Mesodermal cell (in vitro differentiated cells): ENCODE results near the gene USP16.
"Not testable (repeated sequence)": the region's sequence is repeated elsewhere in the genome, so short reads cannot be mapped to it uniquely, and the experiment has no call there.

Source experiments
- H3K27ac ChIP-seq: 2 replicates; pipeline ENCODE4 v1.7.0; 2013; ENCODE audit warnings: mild to moderate bottlenecking, low read depth, low read length, moderate library complexity; ENCODE audit not compliant: severe bottlenecking
- H3K36me3 ChIP-seq: 2 replicates; pipeline ENCODE4 v1.7.1; 2013; ENCODE audit warnings: mild to moderate bottlenecking, low read length, moderate library complexity; ENCODE audit not compliant: control insufficient read depth, insufficient read depth
- H3K4me1 ChIP-seq: one replicate; pipeline ENCODE4 v1.7.1; 2013; ENCODE audit warnings: mild to moderate bottlenecking, low read length; ENCODE audit not compliant: insufficient read depth, control insufficient read depth, poor library complexity, severe bottlenecking
- H3K4me3 ChIP-seq: 2 replicates; pipeline ENCODE4 v1.7.0; 2013; ENCODE audit warnings: low read length, control low read depth, mild to moderate bottlenecking; ENCODE audit not compliant: insufficient read depth, poor library complexity, severe bottlenecking; ENCODE audit errors: extremely low read depth
- H3K9me3 ChIP-seq: 2 replicates; pipeline ENCODE4 v1.7.1; 2013; ENCODE audit warnings: mild to moderate bottlenecking, low read length, moderate library complexity; ENCODE audit not compliant: control insufficient read depth
- WGBS, 2 experiments: methylation state at CpG; one replicate each; pipeline ENCODE4 v1.1.5; 2013; ENCODE audit warnings: missing lambda C conversion rate in 2 of 2; ENCODE audit not compliant: insufficient coverage in 2 of 2; 5-methylcytosine and 5-hydroxymethylcytosine counted together

Gene USP16

DNA sequence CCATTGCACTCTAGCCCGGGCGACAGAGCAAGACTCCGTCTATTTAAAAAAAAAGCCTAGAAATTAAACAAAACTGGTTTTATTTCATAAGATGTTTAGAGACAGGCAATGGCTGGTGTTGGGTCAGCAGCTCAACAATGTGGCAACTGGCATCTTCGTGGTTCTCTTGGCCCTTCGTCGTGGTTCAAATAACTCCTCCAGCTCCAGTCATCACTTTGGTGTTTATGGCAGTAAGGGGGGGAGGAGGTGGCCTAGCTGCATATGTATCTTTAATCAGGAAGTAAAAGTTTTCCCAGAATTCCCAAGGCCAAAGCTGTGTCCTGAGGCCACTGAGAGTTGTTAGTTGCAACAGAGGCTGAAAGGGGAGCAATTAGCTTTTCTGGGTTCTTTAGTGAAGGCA lies 18.8 kb upstream of the USP16 start:
- H3K27ac ChIP-seq = no peak overlapping the region
- WGBS, 2 experiments = 92 to 94% methylated on average over 3 to 5 of the region's 6 CpGs

DNA sequence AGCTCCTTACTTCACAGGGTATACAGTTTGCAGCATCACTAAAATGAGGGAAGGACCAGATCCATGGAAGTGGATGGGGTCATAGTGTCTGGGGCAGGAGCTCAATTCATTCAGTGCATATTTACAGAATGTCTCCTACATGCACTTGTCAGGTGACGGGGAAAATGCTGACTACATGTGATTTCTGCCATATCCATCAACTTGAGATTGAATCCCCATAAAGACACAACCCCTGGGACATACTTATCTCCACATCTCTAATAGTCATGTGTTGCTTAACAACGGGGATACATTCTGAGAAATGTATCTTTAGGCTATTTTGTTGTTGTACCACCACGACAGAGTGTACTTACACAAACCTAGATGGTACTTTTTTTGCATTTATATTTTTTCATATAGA lies 17.3 kb upstream of the USP16 start:
- WGBS, 2 experiments = 100% methylated on average over 1 of the region's 3 CpGs; no CpG with 5 or more reads in 1 of the 2 experiments
- Histone ChIP-seq H3K27ac (no peak overlapping the region), H3K4me3 (no peak overlapping the region), H3K36me3 (no peaks in the 10 kb centered on the region), H3K9me3 (no peaks in the 10 kb centered on the region), H3K4me1 (no peaks in the 10 kb centered on the region)

More for the DNA sequence above, 18.8 kb upstream of the USP16 start:
- Histone ChIP-seq H3K36me3 (no peaks in the 10 kb centered on the region), H3K4me3 (no peak overlapping the region), H3K9me3 (no peaks in the 10 kb centered on the region), H3K4me1 (no peaks in the 10 kb centered on the region)

DNA sequence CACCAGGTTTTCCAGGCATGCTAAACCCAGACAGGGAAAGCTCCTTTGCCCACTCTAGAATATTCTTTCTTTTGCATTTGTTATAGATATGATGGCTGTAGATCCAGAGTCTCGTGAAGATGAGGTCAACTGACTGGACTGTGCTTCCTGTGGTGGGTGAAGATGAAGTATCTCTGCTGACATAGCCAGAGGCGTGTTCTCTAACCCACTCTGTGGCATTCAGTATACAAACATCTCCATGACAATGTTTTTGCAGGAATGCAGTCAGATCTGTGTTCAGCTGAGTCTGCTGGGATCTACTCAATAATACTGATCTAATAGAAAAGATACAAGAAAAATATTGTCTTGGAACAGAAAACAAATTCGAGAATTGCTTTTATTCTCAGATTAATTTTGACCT lies 16.7 kb upstream of the USP16 start:
- H3K4me1 ChIP-seq = no peaks in the 10 kb centered on the region
- H3K27ac ChIP-seq = no peak overlapping the region
- no peaks in the 10 kb centered on the region for H3K9me3 ChIP-seq
- WGBS, 2 experiments = 64% methylated on average over 2 of the region's 3 CpGs; no CpG with 5 or more reads in 1 of the 2 experiments
- H3K4me3 ChIP-seq = no peak overlapping the region
- H3K36me3 ChIP-seq = no peaks in the 10 kb centered on the region

DNA sequence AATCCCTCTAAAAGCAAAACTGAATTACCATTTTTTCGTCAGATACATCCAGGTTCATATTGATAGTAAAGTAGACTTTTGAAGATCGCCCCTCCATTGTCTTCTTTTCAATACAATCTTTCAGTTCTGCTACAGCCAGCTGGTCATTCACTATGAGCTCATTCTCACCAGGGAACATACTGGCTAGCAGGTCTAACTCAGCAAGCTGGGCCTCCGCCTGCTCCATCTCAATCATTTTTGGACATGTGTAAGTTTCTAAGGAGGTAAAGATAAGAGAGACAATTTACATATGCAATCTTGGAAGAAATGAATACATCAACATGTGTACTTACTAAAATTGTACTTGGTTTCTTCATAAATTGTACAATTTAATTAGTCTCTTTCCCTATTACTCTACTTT lies 16.1 kb upstream of the USP16 start:
- Histone ChIP-seq H3K4me3 (no peak overlapping the region), H3K4me1 (no peaks in the 10 kb centered on the region), H3K9me3 (no peaks in the 10 kb centered on the region), H3K27ac (no peak overlapping the region), H3K36me3 (no peaks in the 10 kb centered on the region)
- WGBS, 2 experiments = no CpG with 5 or more reads among the region's 3 CpGs

DNA sequence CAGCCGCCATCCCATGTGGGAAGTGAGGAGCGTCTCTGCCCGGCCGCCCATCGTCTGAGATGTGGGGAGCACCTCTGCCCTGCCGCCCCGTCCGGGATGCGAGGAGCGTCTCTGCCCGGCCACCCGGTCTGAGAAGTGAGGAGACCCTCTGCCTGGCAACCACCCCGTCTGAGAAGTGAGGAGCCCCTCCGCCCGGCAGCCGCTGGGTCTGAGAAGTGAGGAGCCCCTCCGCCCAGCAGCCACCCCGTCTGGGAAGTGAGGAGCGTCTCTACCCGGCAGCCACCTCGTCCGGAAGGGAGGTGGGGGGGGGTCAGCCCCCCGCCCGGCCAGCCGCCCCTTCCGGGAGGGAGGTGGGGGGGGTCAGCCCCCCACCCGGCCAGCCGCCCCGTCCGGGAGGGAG lies 13.2 kb upstream of the USP16 start:
- H3K4me1 ChIP-seq, H3K36me3 ChIP-seq, H3K27ac ChIP-seq, H3K4me3 ChIP-seq, H3K9me3 ChIP-seq: not testable (repeated sequence)
- WGBS, 2 experiments = 73 to 98% methylated on average over 6 to 9 of the region's 30 CpGs

- H3K36me3 ChIP-seq = no peaks in the 10 kb centered on the region
- H3K27ac ChIP-seq = no peak overlapping the region
- WGBS, 2 experiments = 95 to 96% methylated on average over 6 of the region's 6 CpGs
- peaks cover 2% of the 10 kb centered on the region for H3K4me1 ChIP-seq
- peak overlapping the region; percentile 64 for H3K4me3 ChIP-seq
- H3K9me3 ChIP-seq = no peaks in the 10 kb centered on the region
Observed at GRCh38 chr21:29017639-29018237, 6.7 kb upstream of the USP16 start.

DNA sequence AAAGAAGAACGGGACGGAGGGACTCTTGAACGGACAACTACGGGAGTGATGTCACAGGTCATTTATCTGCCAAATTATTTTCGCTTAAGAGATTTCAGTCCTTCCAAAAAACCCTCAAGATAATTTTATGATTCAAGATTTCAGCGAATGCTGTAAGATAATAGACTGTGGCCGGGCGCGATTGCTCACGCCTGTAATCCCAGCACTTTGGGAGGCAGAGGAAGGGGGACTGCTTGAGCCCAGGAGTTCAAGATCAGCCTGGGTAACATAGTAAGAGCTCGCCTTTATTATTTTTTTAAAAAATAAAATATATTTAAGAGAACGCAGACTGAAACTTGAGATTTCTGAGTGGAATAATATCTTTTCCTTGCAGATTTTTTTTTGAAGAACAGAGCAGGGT lies 5.9 kb upstream of the USP16 start:
- Histone ChIP-seq H3K36me3 (no peaks in the 10 kb centered on the region), H3K27ac (no peak overlapping the region), H3K4me1 (peaks cover 2% of the 10 kb centered on the region), H3K9me3 (no peaks in the 10 kb centered on the region), H3K4me3 (peak overlapping the region; percentile 64)
- WGBS, 2 experiments = 70 to 100% methylated on average over 4 of the region's 12 CpGs

GRCh38 chr21:29022166-29022565 lies 2.3 kb upstream of the USP16 start:
- WGBS, 2 experiments = 93 to 94% methylated on average over 3 to 4 of the region's 4 CpGs
- Histone ChIP-seq H3K4me1 (peaks cover 4% of the 10 kb centered on the region), H3K9me3 (no peaks in the 10 kb centered on the region), H3K36me3 (no peaks in the 10 kb centered on the region), H3K27ac (no peak overlapping the region), H3K4me3 (no peak overlapping the region)

DNA sequence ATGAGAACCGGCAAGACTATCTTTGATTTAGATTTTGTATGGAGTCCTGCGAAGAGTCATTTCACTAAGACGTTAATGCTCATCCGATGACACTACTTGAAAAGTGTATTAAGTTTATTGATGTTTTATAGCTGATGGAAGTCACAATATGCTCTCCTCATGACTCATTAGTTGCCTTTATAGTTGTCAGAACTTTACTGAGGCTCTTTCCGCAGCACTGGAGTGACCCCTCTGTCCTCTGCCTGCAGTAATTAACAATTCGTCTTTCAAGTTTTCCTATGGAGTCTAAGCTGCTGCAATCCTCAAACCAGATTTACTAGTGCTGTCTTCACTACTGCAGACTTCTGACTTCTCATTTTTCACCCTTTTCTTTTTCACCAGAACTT lies 853 bp downstream of the USP16 start:
- Histone ChIP-seq H3K27ac (peak overlapping the region; percentile 98), H3K9me3 (no peaks in the 10 kb centered on the region), H3K36me3 (peaks cover 8% of the 10 kb centered on the region), H3K4me1 (peaks cover 4% of the 10 kb centered on the region), H3K4me3 (peak overlapping the region; percentile 79)
- 6 to 11% methylated on average over 3 to 6 of the region's 6 CpGs for WGBS, 2 experiments

DNA sequence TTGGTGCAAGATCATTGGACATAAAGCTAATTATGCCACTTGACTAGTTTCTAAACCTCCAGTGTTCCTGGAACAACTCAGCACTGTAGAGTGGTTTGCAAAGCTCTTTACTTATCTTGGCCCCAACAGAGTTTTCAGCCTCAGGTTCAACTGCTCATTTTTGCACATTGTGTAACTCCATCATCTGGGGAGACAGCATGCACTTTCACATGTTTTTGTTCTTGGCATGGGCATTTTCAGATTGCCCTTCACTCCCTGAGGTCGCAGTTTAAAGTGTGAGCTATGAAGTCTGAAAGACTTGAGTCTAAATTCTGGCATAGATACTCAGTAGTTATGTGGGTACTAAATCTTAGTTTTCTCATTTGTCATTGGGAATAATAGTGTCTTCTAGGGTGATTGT lies 5.1 kb downstream of the USP16 start:
- no peaks in the 10 kb centered on the region for H3K9me3 ChIP-seq
- H3K4me3 ChIP-seq = no peak overlapping the region
- H3K27ac ChIP-seq = no peak overlapping the region
- H3K36me3 ChIP-seq = peaks cover 32% of the 10 kb centered on the region
- peaks cover 4% of the 10 kb centered on the region for H3K4me1 ChIP-seq
- 100% methylated on average over 1 of the region's 1 CpG; no CpG with 5 or more reads in 1 of the 2 experiments for WGBS, 2 experiments

DNA sequence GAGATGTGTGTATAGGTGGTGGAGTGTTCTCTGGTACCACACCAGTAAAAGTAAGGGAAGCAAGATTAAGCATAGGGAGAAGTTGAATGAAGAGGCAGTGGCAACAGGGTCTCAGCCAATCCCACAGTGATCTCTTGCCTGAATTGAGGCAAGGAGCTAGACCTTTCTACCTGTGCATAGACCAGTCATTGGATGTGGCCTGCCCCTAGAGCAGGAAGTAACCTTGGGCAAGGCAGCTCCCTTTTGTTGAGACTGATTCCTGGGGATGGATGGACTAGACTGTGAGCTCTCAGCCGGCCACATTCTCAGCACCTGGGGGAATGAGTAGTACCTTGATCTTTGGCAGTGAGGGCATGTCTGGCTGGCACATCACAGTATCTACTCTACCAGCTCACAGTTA lies 6.4 kb downstream of the USP16 start:
- Histone ChIP-seq H3K4me1 (no peaks in the 10 kb centered on the region), H3K4me3 (no peak overlapping the region), H3K9me3 (no peaks in the 10 kb centered on the region), H3K36me3 (peaks cover 43% of the 10 kb centered on the region), H3K27ac (no peak overlapping the region)
- no CpG with 5 or more reads among the region's 1 CpG for WGBS, 2 experiments
